Daoy (cell line): Measurements from ENCODE around the gene SOX2. TPM values are rescaled to one million over a fixed set of nuclear protein-coding genes. Genes with fewer than 3 reads are reported as not detected.

Experiments
- DNase-seq: peaks from one replicate; pipeline ENCODE4 v3.0.0-alpha.2; 2015; ENCODE audit warnings: low read depth
- total RNA-seq: library from RNA; depleted of rRNA; stranded (reverse); fragments of >200 nt; shearing (Covaris generic); gene quantifications from 2 replicates; pipeline ENCODE4 v1.2.3, GENCODE V29; 2014

The SOX2 gene
- total RNA-seq, 1 experiment from 2014 or later: 4.3 TPM

DNA sequence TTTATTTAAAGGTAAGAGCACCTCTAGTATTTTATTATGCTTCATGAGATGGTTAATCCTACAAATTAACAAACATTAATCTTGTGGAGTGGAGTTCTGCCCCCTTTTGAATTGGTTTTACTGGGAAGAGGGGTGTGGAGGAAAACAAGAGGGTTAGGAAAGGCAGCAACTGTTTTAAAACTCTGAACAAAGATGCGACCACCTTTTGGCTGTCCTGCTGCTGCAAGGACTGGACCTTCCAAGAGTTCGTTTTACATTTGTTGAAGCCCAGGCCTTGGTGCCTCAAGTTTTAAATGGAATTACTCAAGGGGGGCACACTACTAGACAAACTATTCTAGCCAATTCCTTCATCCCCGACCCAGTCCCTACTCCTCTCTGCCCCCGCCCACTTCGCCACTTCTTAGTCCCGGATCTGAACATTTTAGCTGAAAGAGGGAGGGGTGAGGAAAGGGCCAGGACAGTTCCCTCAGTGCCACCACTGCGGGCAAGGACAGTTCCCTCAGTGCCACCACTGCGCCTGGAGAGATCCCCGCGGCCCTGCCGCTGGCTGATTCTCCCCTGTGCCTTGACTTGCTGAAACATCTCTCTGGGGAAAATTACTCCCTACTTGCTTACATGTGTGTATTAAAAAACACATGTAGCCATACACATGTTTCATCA is 11.2 kb downstream of the SOX2 start:
- DNase-seq: no peak

DNA sequence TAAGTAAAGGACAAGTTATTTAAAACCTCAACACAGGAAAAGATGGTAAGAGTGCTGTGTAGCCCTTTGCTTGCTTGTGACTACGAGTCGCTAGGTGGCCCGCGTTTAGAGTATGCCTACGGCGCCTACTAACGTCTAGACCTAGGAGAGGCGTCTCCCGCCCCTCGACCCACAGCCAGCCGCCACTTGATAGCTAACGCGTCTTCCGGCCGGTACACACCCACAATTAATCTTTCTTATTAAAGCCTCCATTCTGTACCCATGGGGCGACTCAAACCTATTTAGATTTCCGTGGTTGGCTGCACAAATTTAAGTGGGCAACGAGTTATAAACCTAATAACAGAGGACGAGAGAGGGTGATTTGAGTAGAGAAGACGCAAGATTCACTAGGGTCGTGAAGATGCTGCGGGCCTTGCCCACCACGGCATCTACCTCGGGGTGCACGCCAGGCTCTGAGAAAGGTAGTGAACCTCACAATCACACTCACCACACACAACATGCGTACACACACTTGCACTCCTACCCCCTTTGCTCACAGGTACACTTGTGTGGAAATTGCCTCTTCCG is 12.0 kb downstream of the SOX2 start:
- no peak for DNase-seq

DNA sequence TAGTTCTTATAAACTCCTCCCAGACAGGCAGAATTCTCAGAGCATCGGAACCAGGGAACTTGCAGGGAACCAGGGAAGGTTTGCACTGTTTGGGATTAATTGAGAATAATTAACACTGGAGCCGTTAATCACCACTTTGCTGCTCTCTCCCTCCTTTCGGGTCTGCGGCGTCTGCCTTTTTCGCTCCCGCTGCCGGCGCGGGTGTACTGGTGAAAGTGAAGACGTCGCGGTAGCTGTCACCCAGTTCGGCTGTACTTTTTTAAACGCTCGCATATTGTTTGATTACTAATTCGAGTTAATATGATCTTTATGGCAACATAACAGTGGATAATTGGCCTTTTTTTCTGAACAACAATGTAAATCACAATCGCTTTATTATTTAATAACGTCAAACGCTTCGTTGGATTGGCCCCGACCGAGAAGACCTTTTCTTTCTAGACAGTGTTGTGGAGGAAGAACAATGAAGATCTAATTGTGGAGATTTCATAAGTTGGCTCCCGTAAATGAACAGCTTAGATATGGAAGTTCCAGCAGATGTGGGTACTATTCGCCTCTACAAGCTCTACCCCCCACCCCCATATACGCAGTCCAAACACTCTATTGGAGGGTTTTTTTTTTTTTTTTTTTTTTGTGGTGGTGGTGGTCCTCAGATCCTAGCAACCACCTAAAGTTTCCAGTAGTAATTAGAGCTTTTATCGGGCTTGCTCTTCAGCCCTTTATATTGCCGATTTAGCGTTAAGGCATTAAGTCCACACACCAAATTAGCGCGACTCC is 12.7 kb downstream of the SOX2 start:
- no peak for DNase-seq

DNA sequence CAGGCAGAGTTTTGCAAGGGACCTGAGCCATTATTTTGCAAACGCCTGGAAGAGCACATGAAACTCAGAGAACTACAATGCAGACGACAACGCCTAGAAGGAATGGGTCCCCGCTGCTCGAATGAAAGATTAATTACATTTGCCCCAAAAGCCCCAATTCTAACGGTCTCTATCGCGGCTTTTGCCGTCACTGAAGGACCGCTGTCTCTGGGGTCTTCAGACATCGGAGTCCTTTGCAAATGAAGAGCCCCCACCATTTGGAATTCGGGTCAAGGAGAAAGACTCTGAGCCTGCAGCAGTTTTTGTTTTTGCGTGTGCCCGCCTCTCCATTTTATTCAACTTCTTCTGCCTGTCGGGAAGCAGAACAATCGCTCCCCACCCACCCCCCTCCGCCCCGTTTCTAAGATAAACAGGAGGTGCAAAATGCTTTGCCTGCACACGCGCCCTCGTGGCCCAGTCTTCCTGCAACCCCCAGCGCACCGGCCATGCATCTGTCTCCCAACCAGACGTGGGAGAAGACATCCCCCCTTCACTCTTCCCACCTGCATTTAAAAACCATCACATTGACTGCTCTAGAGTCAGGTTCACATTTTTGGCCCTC is 13.5 kb downstream of the SOX2 start:
- no peak for DNase-seq

DNA sequence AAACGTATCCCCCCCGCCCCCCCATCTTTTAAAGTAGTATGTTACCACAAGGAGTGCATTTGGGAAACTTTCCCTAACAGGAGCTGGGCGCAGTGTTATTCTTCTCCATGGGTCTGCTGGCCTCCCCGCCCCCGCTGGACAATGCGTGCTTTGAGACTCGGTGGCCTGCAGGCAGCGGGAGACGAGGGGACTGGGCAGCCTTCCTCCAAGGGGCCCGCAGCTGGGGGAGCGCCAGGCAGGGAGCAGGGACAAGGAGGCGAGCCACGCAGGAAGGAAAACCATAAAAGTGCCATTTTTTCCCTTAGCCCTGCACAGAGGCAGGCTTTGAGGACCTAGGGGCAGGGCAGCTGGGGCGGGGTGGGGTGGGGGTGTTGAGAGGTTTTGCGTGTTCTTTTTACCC is 14.1 kb downstream of the SOX2 start:
- DNase-seq: no peak

DNA sequence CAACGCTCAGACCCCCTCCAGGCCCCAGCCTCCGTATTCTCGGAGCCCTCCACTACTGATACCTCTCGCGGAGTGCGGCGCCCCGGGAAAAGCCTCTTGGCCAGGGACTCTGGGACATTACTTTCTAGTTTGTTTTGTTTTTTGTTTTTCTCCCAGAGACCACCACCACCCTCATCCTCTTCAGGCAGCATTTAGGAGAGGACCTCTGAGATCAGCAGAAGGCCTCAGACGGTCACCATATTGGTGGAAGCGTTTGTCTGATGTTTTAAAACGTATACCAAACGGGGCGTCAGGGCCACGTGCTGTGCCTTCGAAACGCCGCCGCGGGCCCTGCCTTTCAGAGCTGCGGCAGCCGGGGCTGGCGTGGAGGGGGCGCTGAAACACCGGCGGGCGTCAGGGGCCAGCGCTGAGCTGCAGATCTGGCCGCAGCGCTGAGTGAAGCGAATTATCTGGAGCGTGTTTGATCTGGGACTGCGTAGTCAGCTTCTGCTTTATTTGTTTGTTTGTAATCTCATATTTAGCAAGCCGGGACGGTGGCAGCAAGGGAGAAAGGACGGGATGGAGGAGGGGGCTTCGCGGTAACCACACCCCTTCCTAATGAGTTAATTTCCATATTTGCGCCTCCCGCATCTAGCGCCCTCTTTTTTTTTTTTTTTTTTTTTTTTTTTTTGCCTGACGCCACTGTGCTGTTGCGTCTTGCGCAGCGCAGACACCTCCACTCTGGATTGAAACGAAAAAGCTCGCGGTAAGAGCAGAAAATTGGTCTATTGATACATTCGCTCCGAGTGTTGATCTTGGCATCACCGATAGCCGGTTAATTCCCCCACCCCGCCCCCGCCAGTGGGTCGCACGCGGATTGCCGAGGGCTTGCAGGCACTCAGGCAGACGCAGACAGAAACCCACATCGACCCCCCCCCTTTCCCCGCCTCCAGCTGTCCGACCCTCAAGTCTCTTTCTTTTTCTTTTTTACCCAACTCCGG is 14.9 kb downstream of the SOX2 start:
- DNase-seq: peak; percentile 70

DNA sequence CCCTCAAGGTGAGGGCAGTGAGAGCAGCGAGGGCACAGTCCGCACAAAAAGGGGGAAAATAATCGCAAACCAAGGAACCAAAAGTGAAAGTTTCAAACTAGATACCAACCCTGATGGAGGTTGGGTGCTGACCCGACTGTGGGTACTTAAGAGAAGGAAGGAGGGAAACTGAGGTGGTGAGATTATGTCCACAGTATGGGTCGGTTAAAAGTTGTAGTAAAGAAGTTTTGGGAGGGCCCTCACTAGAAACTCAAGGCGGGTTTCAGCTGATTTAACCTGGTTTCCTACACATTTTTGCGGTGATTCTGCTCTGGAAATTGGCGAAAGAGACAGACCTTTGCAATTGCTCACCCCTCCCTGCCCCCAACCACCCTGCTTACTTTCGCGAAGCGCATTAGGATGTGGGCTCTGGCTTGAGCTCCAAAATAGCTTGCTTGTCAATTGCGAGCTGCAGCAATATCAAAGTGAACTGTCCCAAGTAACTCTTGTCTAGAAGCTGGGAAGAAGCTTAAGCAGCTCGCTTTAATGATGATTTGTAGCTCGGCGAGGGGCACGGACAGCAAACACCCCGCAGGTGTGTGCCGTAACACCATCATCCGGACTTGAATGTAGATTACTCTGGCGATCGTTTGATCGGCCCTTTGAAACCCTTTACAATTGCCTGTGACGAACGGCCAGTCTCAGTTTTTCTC is 15.8 kb downstream of the SOX2 start:
- DNase-seq: no peak

DNA sequence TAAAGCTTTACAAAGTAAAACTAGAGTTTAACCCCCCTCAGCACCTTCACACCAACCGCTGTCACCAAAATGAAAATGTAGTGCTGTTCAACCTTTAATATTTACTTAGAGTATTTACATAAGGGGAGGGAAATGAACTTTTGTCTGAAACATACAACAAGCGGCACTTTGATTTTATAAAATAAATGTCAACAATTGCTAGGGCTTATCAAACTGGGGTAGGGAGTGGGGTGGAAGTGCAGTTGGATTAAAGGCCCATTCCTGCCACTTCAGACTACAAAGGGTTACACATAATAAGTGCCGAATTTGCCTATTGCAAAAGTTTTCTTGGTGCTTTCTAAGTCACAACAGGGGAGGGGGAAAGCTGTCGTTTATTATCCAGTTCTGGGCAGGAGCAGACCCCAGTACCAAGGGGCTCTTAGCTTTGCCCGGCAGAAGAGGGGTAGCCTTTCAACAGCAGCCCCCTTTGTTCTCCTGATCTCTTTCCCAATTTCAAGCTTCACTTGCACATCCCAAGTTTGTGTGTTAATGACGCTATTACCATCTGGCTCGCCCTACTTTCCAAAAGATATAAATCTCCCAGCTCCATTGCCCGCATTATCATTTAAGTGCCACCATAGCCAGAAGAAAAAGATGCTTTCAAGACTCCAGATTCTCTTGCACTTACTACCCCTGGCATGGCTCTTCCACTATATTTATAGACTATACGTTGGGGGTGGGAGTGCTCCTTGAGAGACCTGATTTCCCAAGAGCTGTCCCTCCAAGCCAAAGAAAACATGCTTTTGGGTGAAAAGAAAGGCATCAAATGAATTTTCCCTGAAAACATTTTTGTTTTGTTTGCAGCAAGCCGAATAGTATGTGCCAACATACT is 17.0 kb downstream of the SOX2 start:
- no peak for DNase-seq

DNA sequence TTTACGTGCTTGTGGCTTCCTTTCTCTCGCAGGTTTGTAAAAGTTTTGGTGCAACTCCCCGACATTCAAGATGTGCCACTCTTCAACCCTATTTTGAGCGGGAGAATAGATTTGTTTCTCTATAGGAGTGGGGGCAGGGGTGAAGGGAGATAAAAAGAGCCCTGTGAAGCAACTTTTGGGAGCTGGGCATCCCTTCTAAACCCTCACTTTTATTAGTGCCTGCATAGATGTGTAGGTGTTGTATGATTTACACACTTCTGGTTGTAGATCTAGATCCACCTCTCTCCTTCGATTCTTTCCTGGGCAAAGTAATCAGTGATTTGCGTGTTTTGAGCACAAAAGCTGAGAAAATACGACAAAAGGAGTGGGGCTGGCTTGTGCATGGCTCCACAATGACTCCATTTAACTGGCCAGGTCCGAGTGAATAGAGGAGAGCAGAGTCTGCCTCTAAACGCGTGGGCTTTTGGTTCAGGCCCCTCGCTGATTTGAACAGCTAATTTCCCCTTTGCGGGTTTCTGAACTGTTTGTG is 17.7 kb downstream of the SOX2 start:
- DNase-seq: no peak

DNA sequence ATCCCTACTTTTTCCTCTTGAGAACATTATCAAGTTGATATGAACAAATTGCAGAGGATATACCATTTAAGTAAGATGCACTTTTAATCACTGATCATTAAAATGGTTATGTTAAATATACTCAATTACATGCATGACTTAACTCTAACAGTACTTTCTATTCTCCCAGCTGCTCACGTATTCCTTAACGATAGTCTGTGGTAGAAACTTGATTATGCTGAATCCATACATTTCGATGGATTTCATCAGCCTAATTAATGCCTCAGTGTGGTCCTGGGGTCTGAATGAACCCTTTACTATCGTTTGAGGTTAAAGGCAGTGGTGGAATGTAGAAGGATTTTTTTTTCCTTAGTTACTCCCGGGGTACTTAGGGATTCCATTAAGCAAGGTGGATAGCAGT is 18.6 kb downstream of the SOX2 start:
- DNase-seq: no peak

DNA sequence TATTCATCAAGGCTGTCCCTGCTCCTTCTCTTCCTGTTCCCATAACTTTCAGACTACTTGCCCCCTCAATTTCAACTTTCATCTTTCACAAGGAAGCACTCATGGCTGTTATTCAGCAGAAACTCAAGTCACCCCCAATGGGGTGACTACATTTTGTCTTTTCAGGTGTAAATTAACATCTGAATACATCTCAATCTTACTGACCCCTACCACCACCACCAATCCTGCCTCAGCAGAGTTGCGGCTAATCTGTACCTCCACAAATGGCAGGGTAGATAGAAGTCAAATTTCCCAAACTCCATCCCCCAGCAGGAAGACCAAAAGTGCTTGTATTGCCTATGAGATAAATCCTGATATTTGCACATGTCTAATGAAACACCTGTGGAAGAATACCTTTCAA is 19.2 kb downstream of the SOX2 start:
- no peak for DNase-seq

DNA sequence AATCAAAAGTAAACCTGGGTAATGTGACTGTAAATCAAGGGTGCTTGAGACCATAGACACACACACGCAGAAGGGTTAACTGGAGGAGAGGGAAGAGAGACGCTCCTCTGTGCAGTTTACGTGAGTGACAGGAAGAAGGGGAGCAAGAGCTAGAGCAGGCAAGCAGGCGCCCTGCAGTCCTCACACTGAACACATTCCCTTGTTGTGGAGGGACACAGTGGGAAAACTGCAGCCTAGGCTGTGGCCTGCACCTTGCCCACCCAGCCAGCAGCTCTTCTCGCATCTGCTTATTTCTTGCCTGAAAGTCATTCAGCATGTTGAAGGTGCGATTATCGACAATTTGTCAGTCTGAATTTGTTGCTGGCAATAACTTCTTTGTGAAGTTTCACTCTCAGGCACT is 24.2 kb downstream of the SOX2 start:
- DNase-seq: no peak

DNA sequence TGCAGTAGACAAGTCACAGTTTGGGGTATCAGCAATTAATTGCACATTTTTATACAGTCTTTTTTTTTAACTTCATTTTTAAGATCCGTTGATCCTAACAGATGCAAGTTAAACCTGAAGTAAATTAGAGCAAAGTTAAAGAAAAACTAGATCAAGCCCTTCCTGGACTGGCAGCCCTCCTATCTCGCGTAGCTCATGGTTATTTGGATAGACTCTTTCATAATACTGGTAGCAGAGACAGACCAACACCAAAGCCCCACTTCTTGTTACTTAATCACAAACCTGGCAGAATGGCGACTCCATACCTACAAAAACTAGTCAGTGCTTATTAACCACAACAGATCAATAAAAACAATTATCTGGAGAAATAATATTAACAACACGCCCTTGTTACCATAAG is 26.8 kb downstream of the SOX2 start:
- no peak for DNase-seq

DNA sequence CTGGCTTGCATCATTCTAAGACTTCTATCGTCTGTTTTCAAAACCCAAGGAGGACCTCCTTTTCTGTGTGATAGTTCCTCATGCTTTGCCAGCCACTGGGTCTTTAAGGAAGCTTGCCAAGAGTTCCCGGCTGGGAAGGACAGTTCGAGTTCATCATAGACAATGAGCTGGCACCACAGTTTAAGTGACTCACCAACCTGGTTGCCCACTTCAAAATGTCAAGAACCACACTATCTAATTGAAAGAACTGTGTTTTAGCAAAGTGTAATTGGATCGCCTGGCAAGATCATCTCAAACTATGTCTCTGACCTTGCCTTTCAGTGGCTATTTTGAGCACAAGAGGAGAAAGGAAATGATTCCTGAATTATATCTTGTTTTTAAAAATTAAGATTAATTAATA is 27.9 kb downstream of the SOX2 start:
- peak; percentile 83 for DNase-seq

DNA sequence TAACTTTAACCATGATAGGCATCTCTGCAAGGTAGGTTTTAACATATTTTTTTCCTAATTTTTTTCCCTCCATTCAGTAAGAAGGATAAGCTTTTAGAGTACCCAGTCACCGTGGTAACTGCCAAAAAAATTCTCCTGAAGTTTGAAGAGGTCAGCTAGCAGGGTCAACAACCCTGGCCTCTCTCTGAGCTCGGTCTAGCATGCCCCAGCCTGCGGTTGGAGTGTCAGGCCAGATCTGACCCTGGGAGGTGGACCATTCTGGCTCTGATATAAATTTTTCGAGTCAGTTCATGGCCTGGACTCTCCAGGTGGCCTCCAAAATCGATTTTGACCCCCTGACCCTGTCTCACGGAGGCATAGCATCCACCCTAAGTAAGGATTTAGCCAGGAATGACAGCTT is 29.7 kb downstream of the SOX2 start:
- no peak for DNase-seq

DNA sequence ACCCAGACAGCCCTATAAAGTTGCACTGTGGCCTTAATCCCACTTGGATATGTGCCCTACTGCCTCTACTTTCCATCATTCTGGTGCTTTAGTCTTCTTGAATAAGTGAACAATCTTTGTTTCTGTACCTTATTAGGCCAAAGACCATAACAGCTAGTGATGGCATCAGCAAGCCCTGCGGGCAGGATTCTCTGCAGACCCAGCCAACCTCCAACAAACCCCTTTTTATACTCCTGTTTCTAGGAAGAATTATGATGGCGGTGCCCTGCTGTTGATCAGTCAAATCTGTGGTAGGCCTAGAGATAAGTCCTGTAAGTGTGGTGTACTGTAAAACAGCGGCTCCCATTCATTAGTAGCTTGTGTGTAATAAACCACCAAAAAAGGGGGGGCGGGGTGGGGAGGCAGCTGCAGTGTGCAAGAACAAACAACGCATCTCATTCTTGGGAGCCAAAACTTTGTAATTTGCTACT is 40.5 kb downstream of the SOX2 start:
- peak; percentile 3 for DNase-seq

DNA sequence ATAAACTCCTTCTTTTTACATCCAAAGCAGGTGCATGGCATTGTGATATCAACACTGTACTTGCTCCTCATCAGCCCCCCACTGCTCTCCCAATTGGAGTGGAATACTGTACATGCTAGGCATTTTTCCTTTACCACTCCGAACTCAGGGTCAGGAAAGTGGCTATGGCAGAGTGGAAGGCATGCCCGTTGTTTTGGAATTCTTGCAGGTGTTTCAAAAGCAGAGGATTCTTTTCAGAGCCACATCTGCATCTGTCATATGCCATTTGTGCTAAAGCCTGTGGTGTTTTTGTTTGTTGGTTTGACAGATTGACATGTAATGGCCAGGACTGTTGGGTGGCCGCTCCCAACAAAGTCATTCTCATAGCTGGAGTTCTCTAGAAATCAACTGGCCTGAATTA is 41.7 kb downstream of the SOX2 start:
- DNase-seq: no peak

DNA sequence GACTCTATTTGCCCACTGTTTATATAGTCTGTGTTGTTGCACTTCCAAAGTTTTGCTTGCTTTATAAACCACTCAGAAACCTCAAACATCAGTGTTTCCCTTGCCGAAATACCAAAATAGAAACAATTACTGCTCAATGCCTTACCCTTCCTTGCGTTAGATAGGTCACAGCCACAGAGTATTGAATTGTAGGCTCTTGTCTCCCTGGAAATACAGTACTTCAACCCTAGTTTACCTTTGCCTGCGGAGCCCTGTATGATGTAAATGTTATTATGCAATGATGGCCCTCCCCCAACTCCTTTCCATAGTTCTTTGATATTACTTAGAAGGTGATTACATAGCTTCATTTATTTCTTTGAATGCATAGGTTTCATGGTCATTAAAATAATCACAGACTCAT is 44.2 kb downstream of the SOX2 start:
- no peak for DNase-seq

DNA sequence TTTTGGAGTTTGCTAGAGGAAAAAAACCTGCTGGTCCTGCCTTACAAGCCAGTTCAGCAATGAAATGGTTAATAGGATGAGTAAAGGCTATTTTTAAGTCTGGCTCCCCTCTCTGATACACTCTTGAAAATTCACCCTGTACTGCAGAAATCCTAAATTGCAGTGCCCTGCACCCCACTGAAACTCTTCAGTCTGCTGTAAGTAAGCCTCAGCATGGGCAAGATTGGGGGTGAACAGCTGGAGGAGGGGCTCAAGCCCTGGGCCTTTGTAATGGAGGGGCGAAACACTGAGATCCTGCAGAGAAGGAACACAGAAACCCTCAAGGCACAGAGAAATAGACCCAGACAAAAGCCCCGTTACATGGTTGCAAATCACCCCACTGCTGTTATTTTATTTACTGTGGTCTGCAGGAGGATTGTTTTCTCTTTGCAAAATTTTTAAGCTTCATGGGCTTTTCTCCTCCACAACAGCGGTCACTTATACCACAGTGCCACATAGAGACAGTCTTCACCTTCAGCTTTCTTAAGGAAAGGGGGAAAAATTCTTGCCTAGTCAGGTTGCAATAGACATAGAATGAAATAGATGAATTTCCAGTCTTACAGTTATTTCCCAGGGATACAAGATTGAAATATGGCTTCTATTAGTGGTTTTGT is 45.0 kb downstream of the SOX2 start:
- DNase-seq: no peak
